GM19438 (cell line): ENCODE data around the gene SH3GL1.

ENCODE experiments used
- ATAC-seq: cut with Tn5 transposase; IDR thresholded peaks from one replicate; pipeline ENCODE4 v1.9.1; 2021; ENCODE audit warnings: low read depth; ENCODE audit not compliant: unreplicated experiment

The SH3GL1 gene

GRCh38 chr19:4402171-4403004, 2.0 kb upstream of the SH3GL1 start, which contains the start of gene CHAF1A:
Gene CHAF1A, plus strand, starts transcription at chr19:4402640. Its CDS starts 123 bp downstream, at chr19:4402763.
- peak; percentile 74 for ATAC-seq

DNA sequence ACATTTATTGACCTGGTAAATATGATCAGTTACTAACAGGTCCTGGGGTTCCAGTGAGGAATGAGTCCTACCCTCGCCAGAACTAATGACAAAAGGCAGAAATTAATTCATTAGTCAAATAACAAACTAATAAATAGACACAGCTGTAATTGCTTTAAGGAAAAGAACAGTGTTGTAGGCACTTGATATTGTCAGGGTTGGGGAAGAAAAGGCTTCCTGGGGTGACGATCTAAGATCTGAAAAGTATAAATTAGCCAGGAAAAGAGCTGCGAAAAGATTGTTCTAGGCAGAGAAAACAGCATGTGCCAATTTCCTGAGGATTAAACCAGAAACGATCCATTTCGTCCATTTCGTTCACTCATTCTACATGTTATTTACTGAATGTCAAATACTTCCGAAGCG, 1.4 kb upstream of the SH3GL1 start:
- ATAC-seq, result no peak

GRCh38 chr19:4399812-4400134, 574 bp downstream of the SH3GL1 start:
- ATAC-seq, result peak; percentile 7

GRCh38 chr19:4396949-4397783, 3.2 kb downstream of the SH3GL1 start:
- no peak for ATAC-seq

DNA sequence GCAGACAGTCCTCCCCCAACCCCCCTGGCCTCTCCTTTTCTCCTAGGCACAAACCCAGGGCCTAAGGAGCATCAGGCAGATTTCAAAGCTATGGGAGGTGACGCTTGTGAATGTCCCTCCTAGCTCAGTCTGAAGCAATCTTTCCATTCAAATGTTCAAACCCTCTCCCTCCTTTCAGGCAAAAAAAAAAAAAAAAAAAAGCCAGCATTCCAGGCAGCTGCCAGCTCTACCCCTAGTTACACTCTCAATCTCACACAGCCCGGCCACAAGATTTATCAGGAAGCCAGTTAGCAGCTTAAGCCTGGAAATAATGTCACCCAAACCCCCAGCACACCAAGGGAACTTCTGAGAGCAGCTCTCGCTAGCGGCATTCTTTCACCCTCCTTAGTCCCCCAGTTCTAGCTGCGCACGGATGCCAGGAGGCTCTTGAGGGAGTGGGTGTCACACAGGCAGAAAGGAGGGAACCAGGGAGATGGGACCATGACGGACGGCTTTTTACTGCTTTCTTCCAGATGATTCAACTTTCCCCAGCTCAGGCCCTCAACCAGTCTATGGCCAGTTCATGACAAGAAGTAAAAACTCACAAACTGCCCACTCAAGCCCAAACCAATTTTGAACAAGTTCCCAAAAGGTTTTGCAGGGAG, 6.3 kb downstream of the SH3GL1 start:
- ATAC-seq, result no peak

DNA sequence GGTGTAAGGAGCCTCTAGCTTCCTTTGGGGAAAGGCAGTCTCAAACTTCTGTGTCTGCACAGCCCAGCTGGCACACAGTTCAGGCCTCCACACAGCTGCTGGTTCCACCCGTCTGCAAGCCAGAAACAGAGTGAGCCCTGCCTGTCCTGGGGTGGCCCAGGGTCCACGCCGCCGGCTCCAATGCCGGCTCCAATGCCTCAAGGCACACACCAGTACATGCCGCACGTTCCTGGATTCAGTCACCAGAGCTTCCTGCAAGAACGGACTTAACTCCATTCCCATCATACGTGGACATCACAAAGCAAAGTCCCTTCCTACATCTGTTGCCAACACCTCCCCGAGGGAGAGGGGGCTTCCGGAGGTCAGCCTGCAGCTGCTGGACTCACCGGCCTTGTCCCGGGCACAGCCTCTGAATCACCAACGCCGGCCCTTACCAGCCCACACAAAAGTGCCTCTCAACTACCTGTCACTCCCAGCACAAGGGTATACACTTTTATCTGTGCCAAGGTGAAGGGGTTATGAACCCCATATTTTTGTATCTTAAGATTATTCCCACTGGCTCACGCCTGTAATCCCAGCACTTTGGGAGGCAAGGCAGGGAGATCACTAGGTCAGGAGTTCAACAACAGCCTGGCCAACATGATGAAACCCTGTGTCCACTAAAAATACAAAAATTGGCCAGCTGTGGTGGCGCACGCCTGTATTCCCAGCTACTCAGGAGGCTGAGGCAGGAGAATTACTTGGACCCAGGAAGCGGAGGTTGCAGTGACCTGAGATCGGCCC, 8.5 kb downstream of the SH3GL1 start:
- ATAC-seq, result no peak

DNA sequence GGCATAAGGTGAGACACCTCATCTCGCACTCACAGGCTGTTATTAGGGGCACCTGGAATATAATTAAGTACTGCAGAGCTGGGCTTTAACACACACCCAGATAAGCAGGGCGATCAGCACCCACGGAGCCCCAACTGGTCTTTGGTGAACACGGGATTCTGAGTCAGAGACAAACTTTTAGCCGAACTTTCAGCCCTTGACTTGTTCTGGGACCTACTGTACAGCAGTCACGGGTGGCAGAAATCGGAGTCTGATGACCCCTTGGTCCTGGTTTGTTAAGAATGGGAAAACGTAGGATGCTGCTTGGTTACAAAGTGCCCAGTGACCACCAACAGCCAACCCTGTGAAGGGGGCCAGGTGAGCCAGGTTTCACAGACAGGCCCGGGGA, 9.0 kb downstream of the SH3GL1 start:
- ATAC-seq, result no peak

DNA sequence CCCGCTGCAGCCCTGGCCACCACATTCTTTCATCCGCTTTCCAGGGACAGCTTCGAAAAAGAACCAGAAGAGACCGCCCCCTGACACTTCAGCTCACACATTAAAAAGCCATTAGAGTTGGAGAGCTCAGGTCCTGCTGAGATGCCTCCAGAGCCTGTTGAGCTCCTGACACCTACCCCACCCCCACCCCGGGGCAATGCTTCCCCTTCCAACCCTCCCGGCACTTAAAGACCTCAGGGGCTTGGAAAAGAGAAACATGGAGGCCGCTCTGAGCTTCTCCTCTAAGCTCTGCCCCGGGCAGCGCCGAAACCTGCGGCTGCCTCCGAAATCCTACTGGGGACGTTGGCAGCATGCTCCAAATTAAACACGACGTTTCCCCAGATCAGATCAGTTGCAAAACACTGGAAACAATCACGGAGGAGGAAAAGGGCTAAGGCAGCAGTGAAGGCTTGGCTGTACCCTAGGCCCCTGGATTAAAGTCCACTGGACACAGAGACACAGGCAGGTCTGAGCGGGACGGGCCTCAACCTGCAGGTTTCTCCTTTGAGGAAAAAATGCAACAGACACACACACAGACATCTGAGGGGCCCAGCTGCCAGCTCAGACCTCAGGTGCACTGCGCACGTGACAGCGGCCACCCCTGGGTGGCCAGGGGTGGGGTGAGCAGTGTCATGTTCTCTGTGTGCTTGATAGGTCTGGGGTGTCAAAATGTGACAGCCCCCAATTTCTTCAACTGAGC, 9.6 kb downstream of the SH3GL1 start:
- ATAC-seq, result no peak

- ATAC-seq, result no peak
These were observed 10.3 kb downstream of the SH3GL1 start for GRCh38 chr19:4390017-4390566.

GRCh38 chr19:4389511-4390016, 10.8 kb downstream of the SH3GL1 start:
- ATAC-seq, result no peak

- ATAC-seq, result no peak
These were observed 11.3 kb downstream of the SH3GL1 start for GRCh38 chr19:4389064-4389375.

- no peak for ATAC-seq
These were observed 11.8 kb downstream of the SH3GL1 start for GRCh38 chr19:4388337-4389063.

GRCh38 chr19:4386041-4386782, 14.1 kb downstream of the SH3GL1 start:
- no peak for ATAC-seq

- no peak for ATAC-seq
These were observed 14.9 kb downstream of the SH3GL1 start for GRCh38 chr19:4385291-4386040.

DNA sequence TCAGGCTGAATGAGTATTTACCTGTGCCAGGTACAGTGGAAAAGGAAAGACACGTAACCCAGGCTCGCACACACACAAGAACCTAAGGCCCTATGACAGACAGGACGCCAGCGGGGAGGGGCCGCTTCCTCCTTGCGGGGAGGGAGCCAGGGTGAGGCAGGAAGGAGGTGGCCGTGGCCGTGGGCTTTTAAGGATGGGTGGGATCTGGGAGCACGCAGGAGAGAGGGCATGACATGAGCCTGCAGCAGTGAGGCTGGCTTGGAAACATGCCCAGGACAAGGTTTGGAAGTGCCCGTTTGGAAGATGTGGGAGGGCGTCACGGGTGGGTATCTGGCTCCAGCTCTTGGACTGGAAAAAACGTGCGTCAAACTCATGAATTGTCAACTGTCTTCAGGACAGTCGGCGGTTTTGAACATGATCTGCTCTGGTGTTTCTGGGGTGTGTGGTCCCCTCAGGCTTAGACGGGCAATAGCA, 20.1 kb downstream of the SH3GL1 start:
- no peak for ATAC-seq

GRCh38 chr19:4379383-4380253, 20.7 kb downstream of the SH3GL1 start:
- no peak for ATAC-seq
